ENCODE data around the gene DGKD. TPM values are rescaled to one million over a fixed set of nuclear protein-coding genes. Genes with fewer than 3 reads are reported as not detected.
A peak's percentile ranks its signal among the peaks of the same experiment; 100 is the strongest.

DGKD gene
- total and polyA plus RNA-seq, 12 donors = 6.8 to 43.8 (median 16.5) TPM

GRCh38 chr2:233421091-233421816 lies 67.0 kb downstream of the DGKD start:
- Histone ChIP-seq H3K27me3 (no peaks in the 10 kb centered on the region), H3K4me3 (no peak overlapping the region), H3K4me1 (replicated peaks in 1 of 2) (peaks cover 6 to 17% of the 10 kb centered on the region in 2 donors), H3K36me3 (replicated peaks in 1 of 2) (no peaks in the 10 kb centered on the region), H3K9me3 (replicated peaks in 1 of 3) (no peaks in the 10 kb centered on the region), H3K27ac (no peak overlapping the region)
- DNase-seq = peak in 1 of 7 donors; percentile 9
- WGBS, 4 donors = 84 to 91% (median 86%) methylated on average over 14 of the region's 14 CpGs
- intact Hi-C loops (cut with DNase I) = no loop called here
- TF ChIP-seq POLR2A (IDR thresholded peaks at IDR 0.05) = no peak

DNA sequence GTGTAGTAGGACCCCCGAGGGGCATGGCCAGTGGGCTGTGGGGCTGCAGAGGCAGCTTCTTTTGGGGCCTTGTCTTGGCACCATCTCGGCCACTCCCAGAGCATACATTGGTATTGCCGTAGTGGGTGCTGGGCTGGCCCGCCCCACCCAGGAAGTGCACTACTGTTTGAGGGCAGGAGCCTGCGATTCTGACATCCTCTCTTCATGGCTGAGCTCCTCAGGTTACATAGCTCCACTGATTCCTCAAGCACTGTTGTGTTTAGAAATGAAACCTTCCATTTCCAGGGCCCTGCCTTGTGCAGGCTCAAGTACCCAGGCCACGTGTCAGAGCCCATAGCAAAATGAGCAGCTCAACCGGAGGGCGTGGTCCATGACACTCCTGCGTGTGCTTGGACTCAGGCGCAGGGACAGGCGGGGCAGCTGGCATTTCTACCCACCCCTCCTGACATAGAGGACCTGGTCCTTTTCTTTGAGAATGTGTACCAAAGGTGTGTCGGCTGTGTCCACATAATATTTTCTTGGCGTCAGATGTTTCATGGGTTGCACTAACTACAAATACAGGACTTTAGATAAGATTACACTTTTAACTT lies 67.9 kb downstream of the DGKD start:
- Histone ChIP-seq H3K4me3 (no peak overlapping the region), H3K4me1 (replicated peaks in 1 of 2) (peaks cover 0 to 9% of the 10 kb centered on the region in 2 donors), H3K27ac (no peak overlapping the region), H3K27me3 (no peaks in the 10 kb centered on the region), H3K9me3 (replicated peaks in 1 of 3) (no peaks in the 10 kb centered on the region), H3K36me3 (replicated peaks in 1 of 2) (no peaks in the 10 kb centered on the region)
- TF ChIP-seq POLR2A (IDR thresholded peaks at IDR 0.05) = no peak
- TF ChIP-seq CTCF (IDR thresholded peaks at IDR 0.05) = no peak
- intact Hi-C loops (cut with DNase I) = no loop called here
- peak in 1 of 7 donors; percentile 15 for DNase-seq
- WGBS, 4 donors = 87 to 94% (median 91%) methylated on average over 10 to 13 of the region's 13 CpGs

- intact Hi-C loops (cut with DNase I) = no loop called here
- TF ChIP-seq CTCF (IDR thresholded peaks at IDR 0.05) = no peak
- 93 to 98% (median 94%) methylated on average over 12 of the region's 12 CpGs for WGBS, 4 donors
- peak in 1 of 7 donors; percentile 11 for DNase-seq
- peaks cover 0 to 9% of the 10 kb centered on the region in 2 donors for H3K4me1 ChIP-seq (replicated peaks in 1 of 2)
- H3K4me3 ChIP-seq = no peak overlapping the region
- no peaks in the 10 kb centered on the region for H3K27me3 ChIP-seq
- H3K36me3 ChIP-seq (replicated peaks in 1 of 2) = no peaks in the 10 kb centered on the region
- H3K27ac ChIP-seq = no peak overlapping the region
- no peaks in the 10 kb centered on the region for H3K9me3 ChIP-seq (replicated peaks in 1 of 3)
These were observed 68.6 kb downstream of the DGKD start for GRCh38 chr2:233422649-233423551.

GRCh38 chr2:233423552-233423860 lies 69.2 kb downstream of the DGKD start:
- Histone ChIP-seq H3K36me3 (replicated peaks in 1 of 2) (no peaks in the 10 kb centered on the region), H3K4me1 (replicated peaks in 1 of 2) (peaks cover 0 to 9% of the 10 kb centered on the region in 2 donors), H3K4me3 (no peak overlapping the region), H3K9me3 (replicated peaks in 1 of 3) (no peaks in the 10 kb centered on the region), H3K27ac (no peak overlapping the region), H3K27me3 (no peaks in the 10 kb centered on the region)
- DNase-seq = no peak
- 86 to 98% (median 97%) methylated on average over 6 of the region's 6 CpGs for WGBS, 4 donors
- intact Hi-C loops (cut with DNase I) = no loop called here
- TF ChIP-seq POLR2A (IDR thresholded peaks at IDR 0.05) (no peak), CTCF (IDR thresholded peaks at IDR 0.05) (no peak)
